IMR-90 (cell line): Measurements from ENCODE around the gene SURF2. TPM values are rescaled to one million over a fixed set of nuclear protein-coding genes. Genes with fewer than 3 reads are reported as not detected.

Source experiments
- ATAC-seq: fragments of 200-7000 bp; cut with Tn5 transposase; 2 replicates; pipeline ENCODE4 v1.9.1; 2020; ENCODE audit warnings: low read depth, mild to moderate bottlenecking, moderate library complexity
- BruUV-seq: library from RNA; stranded (reverse); fragments of 400-500 nt; replicated peaks from 2 replicates; lab custom pipeline; 2021; lab: Mats Ljungman, UMichigan
- CTCF ChIA-PET: fragments of 300-600 bp; formaldehyde crosslinking; extraction: SDS; loops from one replicate; lab custom pipeline; 2021; ENCODE audit warnings: antibody characterized with exemption; lab: Yijun Ruan, JAX
- POLR2A ChIA-PET: fragments of 300-600 bp; sonication (Branson Sonifier 250); formaldehyde crosslinking; loops from one replicate; lab custom pipeline; 2022; ENCODE audit warnings: antibody characterized with exemption; ENCODE audit not compliant: unreplicated experiment; lab: Charles Lee
- DNase-seq: peaks from one replicate; pipeline ENCODE4 v3.0.0; 2013
- H2AFZ ChIP-seq: replicated peaks from 2 replicates; pipeline ENCODE3; 2013; ENCODE audit warnings: low read length, mild to moderate bottlenecking; ENCODE audit not compliant: poor library complexity
- H2AK5ac ChIP-seq: 2 replicates; pipeline ENCODE4 v1.6.1; 2013; ENCODE audit warnings: low read depth, low read length, inconsistent platforms
- H2AK9ac ChIP-seq: replicated peaks from 2 replicates; pipeline ENCODE3; 2013; ENCODE audit warnings: mild to moderate bottlenecking, low read depth, low read length, moderate library complexity; ENCODE audit not compliant: poor library complexity
- H2BK120ac ChIP-seq: 2 replicates; pipeline ENCODE4 v1.6.1; 2013; ENCODE audit warnings: low read depth, low read length, inconsistent platforms
- H2BK15ac ChIP-seq: 3 replicates; pipeline ENCODE4 v1.6.1; 2013; ENCODE audit warnings: low read depth, low read length, inconsistent platforms
- H2BK20ac ChIP-seq: 2 replicates; pipeline ENCODE4 v1.6.1; 2013; ENCODE audit warnings: low read depth, mild to moderate bottlenecking, inconsistent platforms, low read length, moderate library complexity
- H2BK5ac ChIP-seq: 2 replicates; pipeline ENCODE4 v1.6.1; 2013; ENCODE audit warnings: mild to moderate bottlenecking, low read depth, low read length, inconsistent platforms; ENCODE audit not compliant: poor library complexity, severe bottlenecking
- H3K14ac ChIP-seq: replicated peaks from 2 replicates; pipeline ENCODE4 v1.6.1; 2013; ENCODE audit warnings: low read depth, low read length, inconsistent platforms
- H3K18ac ChIP-seq: 2 replicates; pipeline ENCODE4 v1.6.1; 2013; ENCODE audit warnings: low read depth, low read length, control low read depth
- H3K23ac ChIP-seq: 2 replicates; pipeline ENCODE4 v1.6.1; 2013; ENCODE audit warnings: low read depth, low read length, inconsistent platforms
- H3K27ac ChIP-seq: 2 replicates; pipeline ENCODE4 v1.5.1; 2013; ENCODE audit warnings: mild to moderate bottlenecking, control low read depth, low read length; ENCODE audit not compliant: insufficient read depth
- H3K27me3 ChIP-seq: 2 replicates; pipeline ENCODE4 v1.6.1; 2013; ENCODE audit warnings: low read length; ENCODE audit not compliant: control insufficient read depth, insufficient read depth
- H3K36me3 ChIP-seq: 2 replicates; pipeline ENCODE4 v1.6.1; 2013; ENCODE audit warnings: low read length, mixed read lengths; ENCODE audit not compliant: control insufficient read depth, insufficient read depth
- H3K4ac ChIP-seq: 2 replicates; pipeline ENCODE4 v1.6.1; 2013; ENCODE audit warnings: low read depth, low read length, inconsistent platforms
- H3K4me1 ChIP-seq: 2 replicates; pipeline ENCODE4 v1.6.1; 2013; ENCODE audit warnings: low read length, mixed read lengths; ENCODE audit not compliant: control insufficient read depth, insufficient read depth
- H3K4me2 ChIP-seq: 2 replicates; pipeline ENCODE4 v1.6.1; 2013; ENCODE audit warnings: low read depth, mild to moderate bottlenecking, control low read depth, low read length, moderate library complexity
- H3K4me3 ChIP-seq: 2 replicates; pipeline ENCODE4 v1.5.1; 2013; ENCODE audit warnings: low read depth, mild to moderate bottlenecking, control low read depth, low read length, moderate library complexity; ENCODE audit not compliant: insufficient read depth
- H3K56ac ChIP-seq: 2 replicates; pipeline ENCODE4 v1.6.1; 2013; ENCODE audit warnings: low read length, inconsistent platforms; ENCODE audit not compliant: insufficient read depth; ENCODE audit errors: extremely low read depth
- H3K79me1 ChIP-seq, 2 experiments: 2 replicates each; pipeline ENCODE4 v1.6.1; 2013; ENCODE audit warnings: low read length in 2 of 2, inconsistent platforms in 1 of 2, low read depth in 1 of 2
- H3K9ac ChIP-seq: 2 replicates; pipeline ENCODE4 v1.6.1; 2013; ENCODE audit warnings: low read depth, low read length, control low read depth
- H3K9me1 ChIP-seq: 2 replicates; pipeline ENCODE4 v1.6.1; 2013; ENCODE audit warnings: low read length, inconsistent platforms; ENCODE audit not compliant: insufficient read depth
- H3K9me3 ChIP-seq: 2 replicates; pipeline ENCODE4 v1.6.1; 2013; ENCODE audit warnings: low read length; ENCODE audit not compliant: control insufficient read depth, insufficient read depth
- H4K20me1 ChIP-seq: 2 replicates; pipeline ENCODE4 v1.6.1; 2013; ENCODE audit warnings: low read length, inconsistent platforms; ENCODE audit not compliant: insufficient read depth
- H4K5ac ChIP-seq: 2 replicates; pipeline ENCODE4 v1.6.1; 2013; ENCODE audit warnings: mild to moderate bottlenecking, low read depth, low read length, control low read depth
- H4K8ac ChIP-seq, 2 experiments: 2 replicates each; pipeline ENCODE4 v1.6.1; 2013; ENCODE audit warnings: low read depth in 2 of 2, low read length in 2 of 2, control low read depth in 1 of 2, inconsistent platforms in 1 of 2
- H4K91ac ChIP-seq: 2 replicates; pipeline ENCODE4 v1.6.1; 2013; ENCODE audit warnings: low read depth, low read length, inconsistent platforms; ENCODE audit not compliant: insufficient read depth
- CTCF ChIP-seq: conservative IDR thresholded peaks from 2 replicates; pipeline ENCODE4 v1.5.1; 2012; ENCODE audit warnings: mild to moderate bottlenecking, low read depth, low read length, improper control_type of control experiment
- MXI1 ChIP-seq: IDR thresholded peaks from 2 replicates; pipeline ENCODE4 v1.6.1; 2012; ENCODE audit warnings: low read depth, mild to moderate bottlenecking, low read length, moderate library complexity, borderline replicate concordance
- RAD21 ChIP-seq: IDR thresholded peaks from 2 replicates; pipeline ENCODE4 v1.6.1; 2012; ENCODE audit warnings: low read length, improper control_type of control experiment
- WGBS, 2 experiments: methylation state at CpG; one replicate each; pipeline versions ENCODE4 v1.1.5 to v1.1.7; 2013; ENCODE audit warnings: missing lambda C conversion rate in 2 of 2; ENCODE audit not compliant: insufficient read length in 1 of 2; ENCODE audit errors: extremely low coverage in 2 of 2; 5-methylcytosine and 5-hydroxymethylcytosine counted together
- dilution Hi-C: fragments of 300-500 bp; cut with HindIII; formaldehyde crosslinking; loops from one replicate; pipeline ENCODE4 v1.14.3; 2018; ENCODE audit warnings: low sequenced_read_pairs; ENCODE audit not compliant: unreplicated experiment
- in situ Hi-C: fragments of 300-500 bp; cut with MboI; formaldehyde crosslinking; loops from 3 replicates; pipeline ENCODE4 v1.14.3; 2019; ENCODE audit warnings: low sequenced_read_pairs, inconsistent platforms, mixed read lengths
- intact Hi-C: fragments of 100-400 bp; cut with micrococcal nuclease; formaldehyde crosslinking; loops from 2 replicates; pipeline ENCODE4 v1.10.0; 2022
- polyA plus RNA-seq, 3 experiments: library from polyadenylated mRNA; depleted of rRNA; stranded (reverse); fragments of >200 nt; gene quantifications; 2 replicates each; pipeline ENCODE4 v1.2.3, GENCODE V29; 2012; ENCODE audit warnings: low replicate concordance in 1 of 3
- total RNA-seq: library from RNA; depleted of rRNA; stranded (reverse); fragments of >200 nt; gene quantifications from 2 replicates; pipeline ENCODE4 v1.2.3, GENCODE V29; 2012

Gene SURF2
- total and polyA plus RNA-seq, 2 of the 4 experiments (the other 2 are of a cell fraction): 9.9 to 16.3 TPM

- peak; percentile 67; the same call in 1 of the 2 replicates for ATAC-seq
- Histone ChIP-seq H3K23ac (no peak overlapping the region), H2AFZ (no peak overlapping the region), H3K27me3 (peaks cover 30% of the 10 kb centered on the region), H3K9ac (no peak overlapping the region), H2BK5ac (no peak overlapping the region), H4K8ac (no peak overlapping the region), H3K9me3 (no peaks in the 10 kb centered on the region), H4K91ac (no peak overlapping the region), H4K20me1 (no peaks in the 10 kb centered on the region), H3K18ac (no peak overlapping the region), H2BK15ac (no peak overlapping the region), H3K36me3 (peaks cover 1% of the 10 kb centered on the region; the same call in 1 of the 2 replicates), H4K5ac (no peak overlapping the region), H2BK120ac (no peak overlapping the region), H2BK20ac (no peak overlapping the region), H3K79me1 (no peaks in the 10 kb centered on the region), H3K4me1 (no peaks in the 10 kb centered on the region), H3K4me3 (no peak overlapping the region), H3K9me1 (0 out of 2 replicates have a peak, but pooled peaks cover 4% of the 10 kb centered on the region), H2AK9ac (no peak overlapping the region), H3K4ac (no peak overlapping the region), H3K4me2 (no peak overlapping the region), H2AK5ac (no peak overlapping the region), H3K56ac (no peak overlapping the region), H3K27ac (no peak overlapping the region), H3K14ac (no peak overlapping the region)
- dilution Hi-C loops (no loop called here), in situ Hi-C loops (no loop called here), intact Hi-C loops (no loop called here)
- WGBS, 2 experiments: 23% methylated on average over 8 of the region's 14 CpGs; no CpG with 5 or more reads in 1 of the 2 experiments
- CTCF ChIA-PET: interaction anchor here (0.6 kb wide), 1 partner anchor 23 kb away, joined by 3 read pairs; no protein-coding TSS in a partner anchor
- BruUV-seq: no TSS peak
- POLR2A ChIA-PET: no interaction called here
- TF ChIP-seq MXI1: no peak
- TF ChIP-seq RAD21: peak; percentile 28; the same call in 1 of the 2 replicates
- TF ChIP-seq CTCF: peak; percentile 42
- no peak for DNase-seq
These were observed 40.6 kb downstream of the SURF2 start for GRCh38 chr9:133396952-133397351.
